A549 (cell line): ENCODE measurements around the gene UNC5C. TPM values are rescaled to one million over a fixed set of nuclear protein-coding genes. Genes with fewer than 3 reads are reported as not detected.

Source experiments
- ATAC-seq, 2 experiments: fragments of 200-7000 bp in 1 of 2; fragments of >200 bp in 1 of 2; cut with Nextera tagmentation in 1 of 2; cut with Tn5 transposase in 1 of 2; 3 replicates each; pipeline versions ENCODE4 v1.8.0 to v1.9.1; 2018 to 2020; ENCODE audit warnings: mild to moderate bottlenecking in 1 of 2, moderate library complexity in 1 of 2
- CTCF ChIA-PET: fragments of 300-600 bp; sonication (Branson Sonifier 250); formaldehyde crosslinking; extraction: SDS; loops from one replicate; lab custom pipeline; 2021; ENCODE audit warnings: antibody characterized with exemption, inconsistent platforms; lab: Yijun Ruan, JAX
- POLR2A ChIA-PET: fragments of 350-600 bp; formaldehyde crosslinking; extraction: SDS; loops from one replicate; lab custom pipeline; 2021; ENCODE audit warnings: antibody characterized with exemption, inconsistent platforms; lab: Yijun Ruan, JAX
- DNase-seq, 2 experiments: peaks; one replicate each; pipeline versions ENCODE4 v3.0.0 to v3.0.0-alpha.2; 2011 to 2016; ENCODE audit warnings: low read depth in 1 of 2, low spot score in 1 of 2
- FAIRE-seq: peaks from 2 replicates; lab custom pipeline; 2011; peaks lifted over from hg19 to GRCh38; lab: Jason Lieb, UNC
- H3K27ac ChIP-seq, 2 experiments: fragments of >200 bp; sonication (Bioruptor Twin); formaldehyde crosslinking; 3 replicates each; pipeline ENCODE4 v1.5.1; 2016 to 2017
- H3K4me1 ChIP-seq: fragments of >200 bp; sonication (Bioruptor Twin); formaldehyde crosslinking; 3 replicates; pipeline ENCODE4 v1.6.1; 2016
- H3K4me2 ChIP-seq: fragments of >200 bp; sonication (Bioruptor Twin); formaldehyde crosslinking; 3 replicates; pipeline ENCODE4 v1.6.1; 2016
- H3K4me3 ChIP-seq: fragments of >200 bp; sonication (Bioruptor Twin); formaldehyde crosslinking; 3 replicates; pipeline ENCODE4 v1.5.1; 2016
- H3K9me3 ChIP-seq: fragments of >200 bp; sonication (Bioruptor Twin); formaldehyde crosslinking; 3 replicates; pipeline ENCODE4 v1.6.1; 2016
- BHLHE40 ChIP-seq: IDR thresholded peaks from 2 replicates; pipeline ENCODE4 v1.6.1; 2012; ENCODE audit warnings: low read depth, low read length, inconsistent platforms
- CEBPB ChIP-seq, 2 experiments: fragments of >200 bp in 1 of 2; sonication (Bioruptor Twin) in 1 of 2; formaldehyde crosslinking in 1 of 2; IDR thresholded peaks; 2 replicates each; pipeline ENCODE4 v1.6.1; 2012 to 2016
- CHD2 ChIP-seq: fragments of 150-350 bp; IDR thresholded peaks from 2 replicates; pipeline ENCODE4 v1.6.1; 2014; ENCODE audit warnings: low read length; ENCODE audit not compliant: partially characterized antibody
- CHD4 ChIP-seq: fragments of 200-600 bp; sonication (generic); IDR thresholded peaks from 2 replicates; pipeline ENCODE4 v1.6.1; 2016; ENCODE audit warnings: antibody characterized with exemption, mild to moderate bottlenecking, borderline replicate concordance
- E2F6 ChIP-seq: IDR thresholded peaks from 2 replicates; pipeline ENCODE4 v1.6.1; 2012; ENCODE audit warnings: low read depth, borderline replicate concordance
- EHMT2 ChIP-seq: fragments of 200-600 bp; sonication (generic); IDR thresholded peaks from 2 replicates; pipeline ENCODE4 v1.6.1; 2016; ENCODE audit warnings: antibody characterized with exemption, low read depth, mild to moderate bottlenecking, moderate library complexity
- ELK1 ChIP-seq: fragments of 150-350 bp; IDR thresholded peaks from 2 replicates; pipeline ENCODE4 v1.6.1; 2014; ENCODE audit warnings: low read depth, mild to moderate bottlenecking, low read length
- ESRRA ChIP-seq: fragments of 150-350 bp; IDR thresholded peaks from 2 replicates; pipeline ENCODE4 v1.6.1; 2014; ENCODE audit warnings: mild to moderate bottlenecking, low read length, borderline replicate concordance
- FOSL2 ChIP-seq, 2 experiments: fragments of 450-650 bp in 1 of 2; fragments of >200 bp in 1 of 2; sonication (Bioruptor Twin) in 1 of 2; formaldehyde crosslinking; IDR thresholded peaks; 2 replicates each; pipeline versions ENCODE4 v1.5.0 to v1.6.1; 2016 to 2020; ENCODE audit warnings: mild to moderate bottlenecking in 1 of 2, moderate library complexity in 1 of 2
- GATA3 ChIP-seq: IDR thresholded peaks from 2 replicates; pipeline ENCODE4 v1.6.1; 2012; ENCODE audit warnings: borderline replicate concordance
- JUN ChIP-seq, 2 experiments: fragments of >200 bp; sonication (Bioruptor Twin); formaldehyde crosslinking; IDR thresholded peaks; 2 replicates in 1 of 2; 3 replicates in 1 of 2; pipeline ENCODE4 v1.6.1; 2016 to 2017
- JUNB ChIP-seq: fragments of >200 bp; sonication (Bioruptor Twin); formaldehyde crosslinking; IDR thresholded peaks from 2 replicates; pipeline ENCODE4 v1.6.1; 2016
- KDM1A ChIP-seq: fragments of 200-600 bp; sonication (generic); IDR thresholded peaks from 2 replicates; pipeline ENCODE4 v1.6.1; 2016; ENCODE audit warnings: low read depth, mild to moderate bottlenecking
- MYC ChIP-seq: IDR thresholded peaks from 2 replicates; pipeline ENCODE4 v1.6.1; 2012; ENCODE audit warnings: mild to moderate bottlenecking, inconsistent platforms, low read length, improper control_type of control experiment, borderline replicate concordance
- NR3C1 ChIP-seq: fragments of >200 bp; sonication (Bioruptor Twin); formaldehyde crosslinking; IDR thresholded peaks from 3 replicates; pipeline ENCODE4 v1.6.1; 2017
- RAD21 ChIP-seq, 2 experiments: fragments of >200 bp in 1 of 2; sonication (Bioruptor Twin) in 1 of 2; formaldehyde crosslinking in 1 of 2; IDR thresholded peaks in 1 of 2; conservative IDR thresholded peaks in 1 of 2; 2 replicates in 1 of 2; 3 replicates in 1 of 2; pipeline ENCODE4 v1.6.1; 2012 to 2018; ENCODE audit warnings: inconsistent platforms in 1 of 2
- REST ChIP-seq: fragments of 200-600 bp; sonication (generic); IDR thresholded peaks from 2 replicates; pipeline ENCODE4 v1.6.1; 2016; ENCODE audit warnings: antibody characterized with exemption, mild to moderate bottlenecking, moderate library complexity
- SREBF2 ChIP-seq: fragments of 450-650 bp; IDR thresholded peaks from 2 replicates; pipeline ENCODE4 v1.6.1; 2014; ENCODE audit warnings: mild to moderate bottlenecking, moderate library complexity
- ZC3H11A ChIP-seq: fragments of 450-650 bp; IDR thresholded peaks from 2 replicates; pipeline ENCODE4 v1.6.1; 2014; ENCODE audit warnings: antibody characterized with exemption, mild to moderate bottlenecking
- WGBS: methylation state at CpG from one replicate; pipeline ENCODE4 v1.1.6; 2017; ENCODE audit errors: missing lambda C conversion rate; 5-methylcytosine and 5-hydroxymethylcytosine counted together
- polyA plus RNA-seq, 4 experiments: library from polyadenylated mRNA; depleted of rRNA in 3 of 4; stranded (reverse); fragments of >200 nt; fragmentation: RNase III in 1 of 4; extraction: RNeasy Plus Mini Kit Qiagen cat#74134 plus additional on column Dnase treatment in 1 of 4; gene quantifications; 2 replicates in 3 of 4; 3 replicates in 1 of 4; pipeline ENCODE4 v1.2.3, GENCODE V29; 2011 to 2017

The UNC5C gene
- polyA plus RNA-seq, 2 of the 4 experiments (the other 2 are of a cell fraction): 0.13 TPM; not detected in 1

GRCh38 chr4:95159384-95159783, 389.4 kb downstream of the UNC5C start (continued):
- no peak for TF ChIP-seq CHD4
- TF ChIP-seq, all 56 proteins: peak for 0

GRCh38 chr4:95158626-95159025, 390.1 kb downstream of the UNC5C start:
- ATAC-seq: no peak
- ChIA-PET CTCF (interaction anchor here (0.6 kb wide), 1 partner anchor 538 kb away, joined by 3 read pairs; no protein-coding TSS in a partner anchor), POLR2A (no interaction called here)
- Histone ChIP-seq H3K4me2 (no peak overlapping the region), H3K27ac (no peak overlapping the region), H3K4me1 (no peaks in the 10 kb centered on the region), H3K4me3 (no peak overlapping the region), H3K9me3 (no peaks in the 10 kb centered on the region)
- TF ChIP-seq SREBF2 (no peak), RAD21 (conservative IDR thresholded peaks at IDR 0.05 in 1 of 2, IDR thresholded peaks at IDR 0.05 in 1 of 2) (no peak), ZC3H11A (no peak), JUN (IDR thresholded peaks at IDR 0.05) (no peak), CHD4 (no peak), E2F6 (no peak), ESRRA (no peak), BHLHE40 (no peak), KDM1A (no peak), NR3C1 (no peak)
- FAIRE-seq: no peak
- 86% methylated on average over 2 of the region's 2 CpGs for WGBS
- no peak for DNase-seq

- WGBS: 95% methylated on average over 2 of the region's 2 CpGs
- POLR2A ChIA-PET: no interaction called here
These were observed 390.7 kb downstream of the UNC5C start for GRCh38 chr4:95158045-95158444.

More at GRCh38 chr4:95158045-95158444, 390.7 kb downstream of the UNC5C start:
- Histone ChIP-seq H3K9me3 (no peaks in the 10 kb centered on the region), H3K4me3 (no peak overlapping the region), H3K4me1 (no peaks in the 10 kb centered on the region), H3K4me2 (no peak overlapping the region), H3K27ac (no peak overlapping the region)
- TF ChIP-seq MYC: no peak
- no peak for TF ChIP-seq ELK1
- TF ChIP-seq GATA3: no peak
- TF ChIP-seq JUNB: no peak
- TF ChIP-seq BHLHE40: no peak
- TF ChIP-seq KDM1A: no peak
- no peak for TF ChIP-seq CHD2
- no peak for TF ChIP-seq REST
- TF ChIP-seq EHMT2: no peak
- no peak for TF ChIP-seq FOSL2 (IDR thresholded peaks at IDR 0.05)
- no peak for TF ChIP-seq FOSL2 (CRISPR knock-in tag; IDR thresholded peaks at IDR 0.05)
- TF ChIP-seq RAD21 (conservative IDR thresholded peaks at IDR 0.05 in 1 of 2, IDR thresholded peaks at IDR 0.05 in 1 of 2): no peak
- no peak for TF ChIP-seq CEBPB (IDR thresholded peaks at IDR 0.05)
- FAIRE-seq (no peak), ATAC-seq (no peak), DNase-seq (no peak)
- CTCF ChIA-PET: no interaction called here
